ENCODE data around the gene FAM20A.

Gene FAM20A

DNA sequence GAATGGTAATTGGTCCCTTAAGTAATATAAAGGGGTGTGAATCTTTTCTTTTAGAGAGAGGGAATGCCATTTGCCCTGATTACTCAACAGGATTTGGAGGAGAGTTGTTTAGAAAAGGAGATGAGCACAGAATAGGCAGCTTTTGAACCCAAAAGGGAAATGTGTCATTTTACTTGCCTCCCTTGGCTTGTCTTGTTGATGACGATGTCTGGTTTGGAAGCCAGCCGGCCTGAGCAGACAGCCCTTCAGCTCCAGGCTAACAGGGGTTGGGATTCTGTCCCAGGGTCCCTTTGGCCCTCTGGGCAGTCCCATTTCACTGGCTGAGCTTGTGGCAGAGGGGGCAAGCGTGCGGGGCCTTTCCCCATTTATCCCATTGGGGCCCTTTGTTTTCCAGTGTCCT, 111.2 kb downstream of the FAM20A start:
- no peak for DNase-seq

All from AML-193 (cell line).